ENCODE data around the gene REXO1.

Gene REXO1

GRCh38 chr19:1767464-1767933, 80.8 kb downstream of the REXO1 start:
- Mint-ChIP-seq H3K4me3 (no peak overlapping the region), H3K9me3 (peaks cover 15% of the 10 kb centered on the region), H3K4me1 (peaks cover 7% of the 10 kb centered on the region), H3K27ac (no peak overlapping the region), H3K27me3 (peaks cover 79% of the 10 kb centered on the region), H3K36me3 (ENCODE audit: low read depth) (peaks cover 7% of the 10 kb centered on the region)
- ATAC-seq = peak; percentile 47
- DNase-seq = peak; percentile 76

- peaks cover 5% of the 10 kb centered on the region for H3K36me3 Mint-ChIP-seq (ENCODE audit: low read depth)
- peaks cover 15% of the 10 kb centered on the region for H3K9me3 Mint-ChIP-seq
- H3K27ac Mint-ChIP-seq = no peak overlapping the region
- H3K27me3 Mint-ChIP-seq = peaks cover 76% of the 10 kb centered on the region
- no peak for DNase-seq
- no peak overlapping the region for H3K4me3 Mint-ChIP-seq
- peaks cover 7% of the 10 kb centered on the region for H3K4me1 Mint-ChIP-seq
- ATAC-seq = peak; percentile 72
Observed at GRCh38 chr19:1766800-1767352, 81.4 kb downstream of the REXO1 start.

- peaks cover 80% of the 10 kb centered on the region for H3K27me3 Mint-ChIP-seq
- peaks cover 10% of the 10 kb centered on the region for H3K9me3 Mint-ChIP-seq
- H3K4me1 Mint-ChIP-seq = peaks cover 7% of the 10 kb centered on the region
- H3K36me3 Mint-ChIP-seq (ENCODE audit: low read depth) = peaks cover 5% of the 10 kb centered on the region
- H3K4me3 Mint-ChIP-seq = no peak overlapping the region
- ATAC-seq (peak; percentile 4), DNase-seq (no peak)
- no peak overlapping the region for H3K27ac Mint-ChIP-seq
Observed at GRCh38 chr19:1765904-1766799, 82.1 kb downstream of the REXO1 start.
